KMS-11 (cell line): ENCODE measurements around the gene ZNF543.
"Not testable (repeated sequence)": the region's sequence is repeated elsewhere in the genome, so short reads cannot be mapped to it uniquely, and the experiment has no call there.

Source experiments
- H2AFZ ChIP-seq: fragments of 200-600 bp; sonication (generic); 2 replicates; pipeline ENCODE4 v1.6.1; 2016; ENCODE audit warnings: antibody characterized with exemption, mixed run types, low read depth
- H3K27ac ChIP-seq: fragments of 200-600 bp; sonication (generic); 2 replicates; pipeline ENCODE4 v1.6.1; 2016; ENCODE audit warnings: mild to moderate bottlenecking, mixed run types
- H3K27me3 ChIP-seq: fragments of 200-600 bp; sonication (generic); 2 replicates; pipeline ENCODE4 v1.6.1; 2017; ENCODE audit warnings: mild to moderate bottlenecking, low read depth, mixed run types, moderate library complexity; ENCODE audit not compliant: insufficient read depth
- H3K36me3 ChIP-seq: fragments of 200-600 bp; sonication (generic); 2 replicates; pipeline ENCODE4 v1.6.1; 2017; ENCODE audit warnings: mild to moderate bottlenecking, mixed run types; ENCODE audit not compliant: insufficient read depth
- H3K4me1 ChIP-seq: fragments of 200-600 bp; sonication (generic); 2 replicates; pipeline ENCODE4 v1.6.1; 2016; ENCODE audit warnings: mild to moderate bottlenecking, low read depth, mixed run types; ENCODE audit not compliant: poor library complexity, severe bottlenecking
- H3K4me2 ChIP-seq: fragments of 200-600 bp; sonication (generic); 2 replicates; pipeline ENCODE4 v1.7.0; 2016; ENCODE audit warnings: mild to moderate bottlenecking, mixed run types
- H3K4me3 ChIP-seq: fragments of 200-600 bp; sonication (generic); IDR thresholded peaks from 2 replicates; pipeline ENCODE4 v1.6.1; 2017; ENCODE audit warnings: low read depth, low read length, mixed read lengths; ENCODE audit not compliant: insufficient read depth
- H3K79me2 ChIP-seq: fragments of 200-600 bp; sonication (generic); 2 replicates; pipeline ENCODE4 v1.6.1; 2016; ENCODE audit warnings: low read depth, mixed run types; ENCODE audit not compliant: insufficient read depth
- H3K9ac ChIP-seq: fragments of 200-600 bp; sonication (generic); 2 replicates; pipeline ENCODE4 v1.6.1; 2016; ENCODE audit warnings: mild to moderate bottlenecking, mixed run types
- H4K20me1 ChIP-seq: fragments of 200-600 bp; sonication (generic); 2 replicates; pipeline ENCODE4 v1.6.1; 2016; ENCODE audit warnings: mild to moderate bottlenecking, mixed run types; ENCODE audit not compliant: insufficient read depth
- CTCF ChIP-seq: fragments of 200-600 bp; sonication (generic); conservative IDR thresholded peaks from 2 replicates; pipeline ENCODE4 v1.6.1; 2017; ENCODE audit warnings: low read depth, mild to moderate bottlenecking, antibody characterized with exemption, low read length, moderate library complexity, mixed read lengths

The ZNF543 gene

GRCh38 chr19:57366776-57367175 is 46.5 kb downstream of the ZNF543 start:
- Histone ChIP-seq H3K4me1 (no peaks in the 10 kb centered on the region), H4K20me1 (no peaks in the 10 kb centered on the region), H3K4me2 (no peak overlapping the region), H3K27me3 (no peaks in the 10 kb centered on the region), H3K79me2 (0 out of 2 replicates have a peak, but pooled peaks cover 4% of the 10 kb centered on the region), H2AFZ (no peak overlapping the region), H3K4me3 (no peak overlapping the region), H3K36me3 (no peaks in the 10 kb centered on the region), H3K9ac (no peak overlapping the region), H3K27ac (no peak overlapping the region)
- no peak for TF ChIP-seq CTCF

GRCh38 chr19:57374179-57374578 is 53.9 kb downstream of the ZNF543 start:
- Histone ChIP-seq H3K27ac (no peak overlapping the region), H3K79me2 (no peaks in the 10 kb centered on the region), H2AFZ (no peak overlapping the region), H4K20me1 (no peaks in the 10 kb centered on the region), H3K4me1 (no peaks in the 10 kb centered on the region), H3K4me2 (no peak overlapping the region), H3K36me3 (no peaks in the 10 kb centered on the region), H3K4me3 (no peak overlapping the region), H3K27me3 (no peaks in the 10 kb centered on the region), H3K9ac (no peak overlapping the region)
- TF ChIP-seq CTCF, result no peak

GRCh38 chr19:57374647-57375046 is 54.4 kb downstream of the ZNF543 start:
- not testable (repeated sequence) for H2AFZ ChIP-seq, H3K4me3 ChIP-seq, H4K20me1 ChIP-seq, H3K36me3 ChIP-seq, H3K27me3 ChIP-seq, H3K4me1 ChIP-seq, H3K79me2 ChIP-seq, H3K27ac ChIP-seq, H3K9ac ChIP-seq, H3K4me2 ChIP-seq

GRCh38 chr19:57376151-57376550 is 55.9 kb downstream of the ZNF543 start:
- Histone ChIP-seq H3K4me3 (no peak overlapping the region), H4K20me1 (no peaks in the 10 kb centered on the region), H3K27ac (no peak overlapping the region), H3K36me3 (no peaks in the 10 kb centered on the region), H3K79me2 (no peaks in the 10 kb centered on the region), H3K27me3 (no peaks in the 10 kb centered on the region), H3K4me1 (no peaks in the 10 kb centered on the region), H3K9ac (no peak overlapping the region), H3K4me2 (no peak overlapping the region), H2AFZ (no peak overlapping the region)
- no peak for TF ChIP-seq CTCF

GRCh38 chr19:57377498-57378146 is 57.4 kb downstream of the ZNF543 start:
- H3K36me3 ChIP-seq, result no peaks in the 10 kb centered on the region
- no peak overlapping the region for H3K27ac ChIP-seq
- no peaks in the 10 kb centered on the region for H3K4me1 ChIP-seq
- no peaks in the 10 kb centered on the region for H3K27me3 ChIP-seq
- H3K4me2 ChIP-seq, result no peak overlapping the region
- no peak overlapping the region for H2AFZ ChIP-seq
- no peaks in the 10 kb centered on the region for H4K20me1 ChIP-seq
- H3K4me3 ChIP-seq, result no peak overlapping the region
- no peak for TF ChIP-seq CTCF
- H3K79me2 ChIP-seq, result no peaks in the 10 kb centered on the region
- H3K9ac ChIP-seq, result no peak overlapping the region
